ENCODE data around the gene CALCOCO1.

- no peak for TF ChIP-seq EZH2phosphoT487 (IDR thresholded peaks at IDR 0.05; ENCODE audit: borderline replicate concordance, low read depth, low read length)
- no peak for TF ChIP-seq CTCF (conservative IDR thresholded peaks at IDR 0.05; ENCODE audit: low read length)
These were observed 6.0 kb upstream of the CALCOCO1 start for GRCh38 chr12:53733051-53733806.

Data from OCI-LY7 (cell line).